Mesothelial cell of epicardium (in vitro differentiated cells): ENCODE data around the gene TRAF2. TPM values are rescaled to one million over a fixed set of nuclear protein-coding genes. Genes with fewer than 3 reads are reported as not detected.
A peak's percentile ranks its signal among the peaks of the same experiment; 100 is the strongest.

Experiments
- DNase-seq, 2 experiments: peaks; one replicate each; pipeline ENCODE4 v3.0.0; 2021; ENCODE audit warnings: low spot score in 2 of 2; ENCODE audit not compliant: unreplicated experiment in 2 of 2
- H3K27ac Mint-ChIP-seq: 2 replicates; pipeline ENCODE4 v1.8.0; 2021; ENCODE audit warnings: mixed read lengths
- H3K27me3 Mint-ChIP-seq: 2 replicates; pipeline ENCODE4 v1.8.0; 2021; ENCODE audit warnings: low read depth, mixed read lengths
- H3K36me3 Mint-ChIP-seq: 2 replicates; pipeline ENCODE4 v1.8.0; 2021; ENCODE audit warnings: mixed read lengths
- H3K4me1 Mint-ChIP-seq: 2 replicates; pipeline ENCODE4 v1.8.0; 2021; ENCODE audit warnings: mixed read lengths
- H3K4me3 Mint-ChIP-seq: 2 replicates; pipeline ENCODE4 v1.8.0; 2021; ENCODE audit warnings: mild to moderate bottlenecking, moderate library complexity, mixed read lengths
- H3K9me3 Mint-ChIP-seq: 2 replicates; pipeline ENCODE4 v1.8.0; 2021; ENCODE audit warnings: mixed read lengths
- total RNA-seq: library from RNA; stranded (reverse); gene quantifications from 3 replicates; pipeline ENCODE4 v1.2.1, GENCODE V29; 2021
- TF ChIP-seq, protein P1 (sequence below): fragments of 200-600 bp; sonication (generic); IDR thresholded peaks from one replicate; pipeline ENCODE4 v1.5.0; 2021; ENCODE audit warnings: antibody characterized with exemption; ENCODE audit not compliant: unreplicated experiment

Gene TRAF2
- total RNA-seq, 1 donor from 2014 or later = 17.4 TPM

DNA sequence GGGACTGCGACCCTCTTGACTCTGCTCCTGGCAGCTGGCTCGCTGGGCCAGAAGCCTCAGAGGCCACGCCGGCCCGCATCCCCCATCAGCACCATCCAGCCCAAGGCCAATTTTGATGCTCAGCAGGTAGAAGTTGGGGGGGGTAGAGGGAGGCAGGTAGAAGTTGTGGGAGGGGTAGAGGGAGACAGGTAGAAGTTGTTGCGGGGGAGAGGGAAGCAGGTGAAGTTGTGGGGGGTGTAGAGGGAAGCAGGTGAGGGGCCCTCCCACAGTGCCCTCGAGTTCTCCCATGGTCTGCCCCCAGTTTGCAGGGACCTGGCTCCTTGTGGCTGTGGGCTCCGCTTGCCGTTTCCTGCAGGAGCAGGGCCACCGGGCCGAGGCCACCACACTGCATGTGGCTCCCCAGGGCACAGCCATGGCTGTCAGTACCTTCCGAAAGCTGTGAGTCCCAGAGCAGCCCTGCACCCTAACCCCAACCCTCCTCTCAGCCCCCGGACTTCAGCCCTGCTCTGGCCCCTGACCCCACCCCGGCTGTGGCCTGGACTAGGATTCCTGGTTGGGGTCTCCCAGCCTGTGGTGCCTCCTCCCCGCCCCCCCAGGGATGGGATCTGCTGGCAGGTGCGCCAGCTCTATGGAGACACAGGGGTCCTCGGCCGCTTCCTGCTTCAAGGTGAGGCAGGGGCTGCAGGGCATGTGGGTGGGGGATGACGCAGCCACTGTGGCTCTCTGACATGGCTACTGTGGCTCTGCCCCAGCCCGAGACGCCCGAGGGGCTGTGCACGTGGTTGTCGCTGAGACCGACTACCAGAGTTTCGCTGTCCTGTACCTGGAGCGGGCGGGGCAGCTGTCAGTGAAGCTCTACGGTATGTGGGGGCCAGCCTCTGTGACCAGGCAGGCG, 59.3 kb downstream of the TRAF2 start:
- TF ChIP-seq, protein P1, sequence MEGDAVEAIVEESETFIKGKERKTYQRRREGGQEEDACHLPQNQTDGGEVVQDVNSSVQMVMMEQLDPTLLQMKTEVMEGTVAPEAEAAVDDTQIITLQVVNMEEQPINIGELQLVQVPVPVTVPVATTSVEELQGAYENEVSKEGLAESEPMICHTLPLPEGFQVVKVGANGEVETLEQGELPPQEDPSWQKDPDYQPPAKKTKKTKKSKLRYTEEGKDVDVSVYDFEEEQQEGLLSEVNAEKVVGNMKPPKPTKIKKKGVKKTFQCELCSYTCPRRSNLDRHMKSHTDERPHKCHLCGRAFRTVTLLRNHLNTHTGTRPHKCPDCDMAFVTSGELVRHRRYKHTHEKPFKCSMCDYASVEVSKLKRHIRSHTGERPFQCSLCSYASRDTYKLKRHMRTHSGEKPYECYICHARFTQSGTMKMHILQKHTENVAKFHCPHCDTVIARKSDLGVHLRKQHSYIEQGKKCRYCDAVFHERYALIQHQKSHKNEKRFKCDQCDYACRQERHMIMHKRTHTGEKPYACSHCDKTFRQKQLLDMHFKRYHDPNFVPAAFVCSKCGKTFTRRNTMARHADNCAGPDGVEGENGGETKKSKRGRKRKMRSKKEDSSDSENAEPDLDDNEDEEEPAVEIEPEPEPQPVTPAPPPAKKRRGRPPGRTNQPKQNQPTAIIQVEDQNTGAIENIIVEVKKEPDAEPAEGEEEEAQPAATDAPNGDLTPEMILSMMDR = no peak
- peaks cover 8% of the 10 kb centered on the region for H3K4me1 Mint-ChIP-seq
- no peaks in the 10 kb centered on the region for H3K27me3 Mint-ChIP-seq
- no peaks in the 10 kb centered on the region for H3K9me3 Mint-ChIP-seq
- no peak overlapping the region for H3K27ac Mint-ChIP-seq
- H3K36me3 Mint-ChIP-seq = peaks cover 6% of the 10 kb centered on the region
- DNase-seq = no peak
- peak overlapping the region; percentile 46 for H3K4me3 Mint-ChIP-seq

GRCh38 chr9:136946228-136947027, 60.1 kb downstream of the TRAF2 start:
- Mint-ChIP-seq H3K27me3 (no peaks in the 10 kb centered on the region), H3K36me3 (peaks cover 3% of the 10 kb centered on the region), H3K9me3 (no peaks in the 10 kb centered on the region), H3K4me1 (peaks cover 8% of the 10 kb centered on the region), H3K27ac (no peak overlapping the region), H3K4me3 (no peak overlapping the region)
- TF ChIP-seq, protein P1 = no peak
- DNase-seq = no peak

DNA sequence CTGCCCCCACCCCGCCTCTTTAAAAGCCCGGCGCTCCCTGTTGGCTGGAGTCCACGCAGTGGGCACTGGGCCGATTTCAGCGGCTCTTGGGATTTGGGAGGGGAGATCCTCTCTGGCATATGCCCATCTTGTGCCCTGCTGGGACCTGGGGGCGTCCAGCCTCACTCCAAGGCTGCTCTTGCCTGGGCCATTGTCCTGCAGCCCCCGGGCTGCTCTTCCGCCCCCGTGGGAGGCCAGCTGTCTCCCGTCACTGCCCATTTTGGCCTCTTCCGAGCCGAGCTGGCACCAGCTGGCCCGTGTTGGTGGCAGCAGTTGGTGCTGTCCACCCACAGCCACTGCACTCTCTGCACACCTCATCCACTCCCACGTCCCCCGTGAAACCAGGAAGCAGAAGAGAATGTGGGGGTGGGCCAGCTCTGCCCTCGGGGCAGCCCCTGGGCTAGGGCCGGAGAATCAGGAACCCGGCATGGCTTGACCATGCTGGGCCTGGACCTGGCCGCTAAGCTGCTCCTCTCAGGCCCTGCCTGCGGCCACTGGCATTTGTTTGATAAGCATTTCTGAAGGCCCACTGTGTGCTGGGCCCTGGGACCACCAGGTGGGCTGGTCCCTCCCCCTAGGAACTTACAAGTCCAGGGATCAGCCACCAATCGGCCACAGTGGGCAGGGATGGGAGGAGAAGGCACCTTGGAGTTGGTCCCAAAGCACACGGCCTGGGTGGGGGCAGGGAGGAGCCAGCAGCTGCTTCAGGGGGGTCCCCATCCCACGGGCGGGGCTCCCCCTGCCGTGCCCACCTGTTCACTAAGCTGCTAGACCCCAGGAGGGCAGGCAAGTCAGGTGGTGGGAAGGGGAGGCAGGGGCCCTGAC, 60.9 kb downstream of the TRAF2 start:
- Mint-ChIP-seq H3K36me3 (no peaks in the 10 kb centered on the region), H3K27ac (no peak overlapping the region), H3K4me1 (peaks cover 10% of the 10 kb centered on the region), H3K9me3 (no peaks in the 10 kb centered on the region), H3K4me3 (no peak overlapping the region), H3K27me3 (no peaks in the 10 kb centered on the region)
- DNase-seq = no peak
- TF ChIP-seq, protein P1 = no peak

- peak overlapping the region; percentile 38 for H3K4me3 Mint-ChIP-seq
- peaks cover 10% of the 10 kb centered on the region for H3K4me1 Mint-ChIP-seq
- no peak for DNase-seq
- TF ChIP-seq, protein P1 = no peak
- H3K36me3 Mint-ChIP-seq = no peaks in the 10 kb centered on the region
- peak overlapping the region; percentile 76 for H3K27ac Mint-ChIP-seq
- no peaks in the 10 kb centered on the region for H3K9me3 Mint-ChIP-seq
- H3K27me3 Mint-ChIP-seq = no peaks in the 10 kb centered on the region
Measured at GRCh38 chr9:136947955-136948510, 61.7 kb downstream of the TRAF2 start.

- Mint-ChIP-seq H3K4me1 (peaks cover 10% of the 10 kb centered on the region), H3K27ac (peak overlapping the region; percentile 96), H3K36me3 (no peaks in the 10 kb centered on the region), H3K9me3 (no peaks in the 10 kb centered on the region), H3K4me3 (peak overlapping the region; percentile 71), H3K27me3 (no peaks in the 10 kb centered on the region)
- TF ChIP-seq, protein P1 = no peak
- no peak for DNase-seq
Measured at GRCh38 chr9:136949239-136949816, 63.0 kb downstream of the TRAF2 start.
